Left ventricle myocardium inferior (tissue), 1 donor: ENCODE measurements around the gene DRC1. TPM values are rescaled to one million over a fixed set of nuclear protein-coding genes. Genes with fewer than 3 reads are reported as not detected.

Experiments used
- DNase-seq: peaks from one replicate; pipeline ENCODE4 v3.0.0-alpha.2; 2020
- H3K27ac ChIP-seq: fragments of 200-600 bp; replicated peaks from 2 replicates; pipeline ENCODE4 v1.8.0; 2021
- H3K27me3 ChIP-seq: fragments of 200-600 bp; 2 replicates; pipeline ENCODE4 v1.8.0; 2021; ENCODE audit warnings: low read depth
- H3K36me3 ChIP-seq: fragments of 200-600 bp; 2 replicates; pipeline ENCODE4 v1.8.0; 2021
- H3K4me1 ChIP-seq: fragments of 200-600 bp; 2 replicates; pipeline ENCODE4 v1.8.0; 2021
- H3K4me3 ChIP-seq: fragments of 200-600 bp; 2 replicates; pipeline ENCODE4 v1.8.0; 2021; ENCODE audit warnings: mild to moderate bottlenecking, moderate library complexity
- H3K9me3 ChIP-seq: fragments of 200-600 bp; replicated peaks from 2 replicates; pipeline ENCODE4 v1.8.0; 2021
- intact Hi-C: fragments of 100-400 bp; cut with micrococcal nuclease; formaldehyde crosslinking; loops from one replicate; pipeline ENCODE4 v1.11.0; 2022
- total RNA-seq: library from RNA; stranded (reverse); fragmentation: NEBNext Ultra II Directional; extraction: Animal tissue kit (Norgen Biotek cat#: 25700); gene quantifications from one replicate; pipeline ENCODE4 v1.2.1, GENCODE V29; 2021
- TF ChIP-seq, protein P1 (sequence below): fragments of 200-600 bp; IDR thresholded peaks from 2 replicates; pipeline ENCODE4 v1.8.0; 2021; ENCODE audit warnings: antibody characterized with exemption, mild to moderate bottlenecking, borderline replicate concordance
- donor health status: DM: no; HTN: yes; CAD: no; lungs with severe emphysema.

The DRC1 gene
- total RNA-seq, 1 donor from 2014 or later: not detected

GRCh38 chr2:26444236-26444635 lies 42.5 kb downstream of the DRC1 start:
- no peak for DNase-seq
- no peaks in the 10 kb centered on the region for H3K27me3 ChIP-seq
- no peaks in the 10 kb centered on the region for H3K9me3 ChIP-seq
- TF ChIP-seq, protein P1, sequence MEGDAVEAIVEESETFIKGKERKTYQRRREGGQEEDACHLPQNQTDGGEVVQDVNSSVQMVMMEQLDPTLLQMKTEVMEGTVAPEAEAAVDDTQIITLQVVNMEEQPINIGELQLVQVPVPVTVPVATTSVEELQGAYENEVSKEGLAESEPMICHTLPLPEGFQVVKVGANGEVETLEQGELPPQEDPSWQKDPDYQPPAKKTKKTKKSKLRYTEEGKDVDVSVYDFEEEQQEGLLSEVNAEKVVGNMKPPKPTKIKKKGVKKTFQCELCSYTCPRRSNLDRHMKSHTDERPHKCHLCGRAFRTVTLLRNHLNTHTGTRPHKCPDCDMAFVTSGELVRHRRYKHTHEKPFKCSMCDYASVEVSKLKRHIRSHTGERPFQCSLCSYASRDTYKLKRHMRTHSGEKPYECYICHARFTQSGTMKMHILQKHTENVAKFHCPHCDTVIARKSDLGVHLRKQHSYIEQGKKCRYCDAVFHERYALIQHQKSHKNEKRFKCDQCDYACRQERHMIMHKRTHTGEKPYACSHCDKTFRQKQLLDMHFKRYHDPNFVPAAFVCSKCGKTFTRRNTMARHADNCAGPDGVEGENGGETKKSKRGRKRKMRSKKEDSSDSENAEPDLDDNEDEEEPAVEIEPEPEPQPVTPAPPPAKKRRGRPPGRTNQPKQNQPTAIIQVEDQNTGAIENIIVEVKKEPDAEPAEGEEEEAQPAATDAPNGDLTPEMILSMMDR: no peak
- H3K27ac ChIP-seq: no peak overlapping the region
- H3K36me3 ChIP-seq: no peaks in the 10 kb centered on the region
- H3K4me1 ChIP-seq: peaks cover 4% of the 10 kb centered on the region
- intact Hi-C loops: no loop called here
- H3K4me3 ChIP-seq: no peak overlapping the region

GRCh38 chr2:26448651-26449050 lies 46.9 kb downstream of the DRC1 start:
- no peak for DNase-seq
- H3K27ac ChIP-seq: no peak overlapping the region
- intact Hi-C loops: no loop called here

DNA sequence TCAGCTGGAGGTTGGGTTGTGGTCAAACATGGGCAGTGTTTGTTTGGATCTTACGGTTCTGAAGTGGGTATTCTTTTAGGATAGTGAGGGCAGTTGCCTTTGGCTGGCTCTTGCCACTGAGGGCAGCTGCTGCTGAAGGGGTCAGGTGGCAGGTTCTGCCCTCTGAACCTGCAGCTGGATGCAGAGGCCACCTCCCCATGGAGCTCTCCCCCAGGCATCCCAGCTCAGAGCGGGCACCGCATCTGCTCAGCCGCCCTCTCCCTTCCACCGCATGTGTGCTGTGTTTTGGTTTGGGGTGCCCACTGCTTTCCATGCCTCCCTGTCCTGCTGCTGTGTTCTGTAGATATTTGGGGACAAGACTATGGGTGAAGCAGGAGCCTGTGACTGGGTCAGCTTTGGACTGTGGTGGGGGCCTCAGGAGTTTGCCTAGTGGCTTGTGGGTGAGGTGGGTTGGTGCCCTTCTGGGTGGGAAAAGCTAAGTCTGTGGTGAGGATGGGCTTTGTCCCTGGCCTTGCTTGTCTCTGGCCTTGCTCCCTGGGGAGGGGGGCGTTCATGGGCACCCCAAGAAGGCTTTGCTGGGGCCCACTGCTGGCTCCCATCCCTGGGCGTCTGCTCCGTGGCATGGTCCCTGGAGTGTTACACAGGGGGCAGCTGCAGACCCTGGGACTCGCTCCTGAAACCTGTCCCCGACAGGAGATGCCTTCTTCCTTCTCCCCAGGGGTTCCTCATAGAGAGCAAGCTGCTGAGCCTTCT lies 47.7 kb downstream of the DRC1 start:
- no peak for DNase-seq
- Histone ChIP-seq H3K27me3 (no peaks in the 10 kb centered on the region), H3K9me3 (peaks cover 5% of the 10 kb centered on the region), H3K27ac (no peak overlapping the region), H3K4me3 (no peak overlapping the region), H3K4me1 (no peaks in the 10 kb centered on the region), H3K36me3 (no peaks in the 10 kb centered on the region)
- TF ChIP-seq, protein P1: no peak
- intact Hi-C loops: no loop called here

More at GRCh38 chr2:26448651-26449050, 46.9 kb downstream of the DRC1 start:
- H3K27me3 ChIP-seq: no peaks in the 10 kb centered on the region
- peaks cover 5% of the 10 kb centered on the region for H3K9me3 ChIP-seq
- TF ChIP-seq, protein P1: no peak
- peaks cover 4% of the 10 kb centered on the region for H3K4me1 ChIP-seq
- H3K4me3 ChIP-seq: no peak overlapping the region
- H3K36me3 ChIP-seq: no peaks in the 10 kb centered on the region

- TF ChIP-seq, protein P1: no peak
- Histone ChIP-seq H3K27me3 (no peaks in the 10 kb centered on the region), H3K27ac (no peak overlapping the region), H3K9me3 (peaks cover 5% of the 10 kb centered on the region), H3K4me3 (no peak overlapping the region), H3K4me1 (no peaks in the 10 kb centered on the region), H3K36me3 (no peaks in the 10 kb centered on the region)
- no peak for DNase-seq
- intact Hi-C loops: no loop called here
Measured at GRCh38 chr2:26450031-26450635, 48.4 kb downstream of the DRC1 start.

DNA sequence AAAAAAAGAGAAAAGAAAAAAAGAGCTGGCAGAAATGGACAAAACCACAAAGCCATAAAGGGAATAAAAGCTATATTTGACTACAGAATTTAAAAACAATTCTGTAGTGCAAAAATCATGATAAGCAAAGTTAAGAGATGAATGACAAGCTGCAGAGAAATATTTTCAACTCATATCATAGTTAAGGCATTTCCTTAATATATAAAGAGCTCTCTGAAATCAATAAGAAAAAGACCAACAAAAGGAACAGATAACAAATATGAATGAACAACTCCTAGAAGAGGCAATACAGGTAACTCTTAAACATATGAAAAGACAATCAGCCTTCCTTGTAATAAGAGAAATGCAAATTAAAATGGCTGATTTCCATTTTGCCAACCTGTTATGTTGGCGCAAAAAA lies 50.0 kb downstream of the DRC1 start:
- intact Hi-C loops: no loop called here
- Histone ChIP-seq H3K4me1 (no peaks in the 10 kb centered on the region), H3K27ac (no peak overlapping the region), H3K9me3 (peaks cover 5% of the 10 kb centered on the region), H3K4me3 (no peak overlapping the region), H3K27me3 (no peaks in the 10 kb centered on the region), H3K36me3 (no peaks in the 10 kb centered on the region)
- DNase-seq: no peak
- TF ChIP-seq, protein P1: no peak
